Measurements from ENCODE around the gene RBBP4.
"Not testable (repeated sequence)": the region's sequence is repeated elsewhere in the genome, so short reads cannot be mapped to it uniquely, and the experiment has no call there.

RBBP4 gene

GRCh38 chr1:32665915-32666314, 14.9 kb downstream of the RBBP4 start:
- Mint-ChIP-seq H3K4me1 (peaks cover 7% of the 10 kb centered on the region), H3K27me3 (no peaks in the 10 kb centered on the region), H3K9me3 (no peaks in the 10 kb centered on the region), H3K4me3 (no peak overlapping the region), H3K27ac (no peak overlapping the region)
- DNase-seq: no peak
- ATAC-seq: no peak

GRCh38 chr1:32666901-32667566, 16.0 kb downstream of the RBBP4 start:
- ATAC-seq: no peak
- H3K9me3 Mint-ChIP-seq: no peaks in the 10 kb centered on the region

GRCh38 chr1:32668716-32669115, 17.7 kb downstream of the RBBP4 start:
- H3K27ac Mint-ChIP-seq, H3K27me3 Mint-ChIP-seq, H3K9me3 Mint-ChIP-seq, H3K4me3 Mint-ChIP-seq, H3K4me1 Mint-ChIP-seq, ATAC-seq, DNase-seq: not testable (repeated sequence)

More at GRCh38 chr1:32666901-32667566, 16.0 kb downstream of the RBBP4 start:
- H3K4me1 Mint-ChIP-seq: peaks cover 6% of the 10 kb centered on the region
- no peaks in the 10 kb centered on the region for H3K27me3 Mint-ChIP-seq
- H3K4me3 Mint-ChIP-seq: no peak overlapping the region
- no peak overlapping the region for H3K27ac Mint-ChIP-seq
- DNase-seq: no peak

- H3K4me3 Mint-ChIP-seq: no peak overlapping the region
- no peak for DNase-seq
- no peaks in the 10 kb centered on the region for H3K9me3 Mint-ChIP-seq
- no peak overlapping the region for H3K27ac Mint-ChIP-seq
- no peaks in the 10 kb centered on the region for H3K27me3 Mint-ChIP-seq
- no peak for ATAC-seq
- H3K4me1 Mint-ChIP-seq: no peaks in the 10 kb centered on the region
Observed at GRCh38 chr1:32676945-32677344, 25.9 kb downstream of the RBBP4 start.

GRCh38 chr1:32679993-32680392, 29.0 kb downstream of the RBBP4 start:
- H3K27ac Mint-ChIP-seq, H3K4me3 Mint-ChIP-seq, DNase-seq, ATAC-seq, H3K27me3 Mint-ChIP-seq, H3K9me3 Mint-ChIP-seq: not testable (repeated sequence)
- H3K4me1 Mint-ChIP-seq: peaks cover 16% of the 10 kb centered on the region

- Mint-ChIP-seq H3K27ac (no peak overlapping the region), H3K4me3 (no peak overlapping the region), H3K9me3 (no peaks in the 10 kb centered on the region)
Observed at GRCh38 chr1:32680642-32681041, 29.6 kb downstream of the RBBP4 start.

GRCh38 chr1:32681509-32681908, 30.5 kb downstream of the RBBP4 start:
- Mint-ChIP-seq H3K27me3 (no peaks in the 10 kb centered on the region), H3K4me3 (no peak overlapping the region), H3K4me1 (peaks cover 16% of the 10 kb centered on the region), H3K9me3 (no peaks in the 10 kb centered on the region), H3K27ac (peak overlapping the region in 1 of 2 donors; percentile 34)
- no peak for ATAC-seq
- DNase-seq: no peak

More at GRCh38 chr1:32680642-32681041, 29.6 kb downstream of the RBBP4 start:
- H3K27me3 Mint-ChIP-seq: no peaks in the 10 kb centered on the region
- peaks cover 16% of the 10 kb centered on the region for H3K4me1 Mint-ChIP-seq
- ATAC-seq (no peak), DNase-seq (no peak)

GRCh38 chr1:32681999-32682398, 31.0 kb downstream of the RBBP4 start:
- no peak for DNase-seq
- H3K27me3 Mint-ChIP-seq: no peaks in the 10 kb centered on the region
- no peak for ATAC-seq
- no peaks in the 10 kb centered on the region for H3K9me3 Mint-ChIP-seq
- peaks cover 16% of the 10 kb centered on the region for H3K4me1 Mint-ChIP-seq
- no peak overlapping the region for H3K27ac Mint-ChIP-seq
- H3K4me3 Mint-ChIP-seq: no peak overlapping the region

- H3K4me1 Mint-ChIP-seq: peaks cover 16% of the 10 kb centered on the region
- no peak for DNase-seq
- H3K4me3 Mint-ChIP-seq: no peak overlapping the region
- H3K9me3 Mint-ChIP-seq: no peaks in the 10 kb centered on the region
- H3K27ac Mint-ChIP-seq: peak overlapping the region in 1 of 2 donors; percentile 72
- no peaks in the 10 kb centered on the region for H3K27me3 Mint-ChIP-seq
- ATAC-seq: no peak
Observed at GRCh38 chr1:32683397-32683796, 32.4 kb downstream of the RBBP4 start.

GRCh38 chr1:32684167-32684811, 33.3 kb downstream of the RBBP4 start:
- ATAC-seq (peak; percentile 37), DNase-seq (no peak)
- H3K4me3 Mint-ChIP-seq: peak overlapping the region in 1 of 2 donors; percentile 33
- no peaks in the 10 kb centered on the region for H3K9me3 Mint-ChIP-seq
- H3K27me3 Mint-ChIP-seq: no peaks in the 10 kb centered on the region
- H3K4me1 Mint-ChIP-seq: peaks cover 16% of the 10 kb centered on the region
- H3K27ac Mint-ChIP-seq: peak overlapping the region; percentile 42 to 72

GRCh38 chr1:32685498-32685897, 34.5 kb downstream of the RBBP4 start:
- Mint-ChIP-seq H3K27me3 (no peaks in the 10 kb centered on the region), H3K27ac (no peak overlapping the region), H3K4me1 (peaks cover 16% of the 10 kb centered on the region), H3K9me3 (no peaks in the 10 kb centered on the region), H3K4me3 (no peak overlapping the region)
- DNase-seq (no peak), ATAC-seq (no peak)

- peak overlapping the region in 1 of 2 donors; percentile 3 for H3K27ac Mint-ChIP-seq
- H3K4me3 Mint-ChIP-seq: no peak overlapping the region
- ATAC-seq (no peak), DNase-seq (no peak)
- no peaks in the 10 kb centered on the region for H3K27me3 Mint-ChIP-seq
- H3K4me1 Mint-ChIP-seq: peaks cover 16% of the 10 kb centered on the region
- no peaks in the 10 kb centered on the region for H3K9me3 Mint-ChIP-seq
Observed at GRCh38 chr1:32686387-32686786, 35.4 kb downstream of the RBBP4 start.

GRCh38 chr1:32693455-32694174, 42.6 kb downstream of the RBBP4 start:
- H3K4me1 Mint-ChIP-seq: no peaks in the 10 kb centered on the region
- no peak for DNase-seq
- no peak overlapping the region for H3K27ac Mint-ChIP-seq
- H3K9me3 Mint-ChIP-seq: no peaks in the 10 kb centered on the region
- H3K27me3 Mint-ChIP-seq: no peaks in the 10 kb centered on the region
- no peak for ATAC-seq
- no peak overlapping the region for H3K4me3 Mint-ChIP-seq

GRCh38 chr1:32695098-32695904, 44.3 kb downstream of the RBBP4 start:
- Mint-ChIP-seq H3K4me1 (no peaks in the 10 kb centered on the region), H3K27ac (no peak overlapping the region), H3K4me3 (no peak overlapping the region), H3K27me3 (peaks cover 7% of the 10 kb centered on the region), H3K9me3 (no peaks in the 10 kb centered on the region)
- no peak for DNase-seq
- ATAC-seq: no peak

GRCh38 chr1:32696041-32696440, 45.0 kb downstream of the RBBP4 start:
- H3K9me3 Mint-ChIP-seq: no peaks in the 10 kb centered on the region
- DNase-seq (no peak), ATAC-seq (no peak)
- H3K27ac Mint-ChIP-seq: peak overlapping the region in 1 of 2 donors; percentile 33
- H3K4me1 Mint-ChIP-seq: no peaks in the 10 kb centered on the region
- no peak overlapping the region for H3K4me3 Mint-ChIP-seq
- H3K27me3 Mint-ChIP-seq: peaks cover 12% of the 10 kb centered on the region

Data from stimulated activated naive CD8-positive, alpha-beta T cell treated with anti-CD3 and anti-CD28 coated beads, Interleukin-15, amount 100 ng/mL, for 72 hours (primary cell).